ENCODE measurements around the gene ARHGEF1.

- TF ChIP-seq CTCF (conservative IDR thresholded peaks at IDR 0.05; ENCODE audit: low read depth, low read length), result no peak
- TF ChIP-seq EZH2 (IDR thresholded peaks at IDR 0.05; ENCODE audit: low read length, unreplicated experiment), result no peak
- no peak for TF ChIP-seq EZH2phosphoT487 (IDR thresholded peaks at IDR 0.05; ENCODE audit: borderline replicate concordance, low read length)
These were observed 3.9 kb upstream of the ARHGEF1 start for GRCh38 chr19:41879080-41879479.
